DOHH2 (cell line): ENCODE results near the gene TBC1D22A.

Experiments
- EZH2phosphoT487 ChIP-seq: fragments of 200-600 bp; sonication (generic); IDR thresholded peaks from 2 replicates; pipeline ENCODE4 v1.6.1; 2017; ENCODE audit warnings: borderline replicate concordance, mild to moderate bottlenecking, antibody characterized with exemption, low read length, moderate library complexity, mixed read lengths
- TF ChIP-seq, protein P1 (sequence below): fragments of 200-600 bp; sonication (generic); IDR thresholded peaks from one replicate; pipeline ENCODE4 v1.5.1; 2014; ENCODE audit warnings: antibody characterized with exemption, mild to moderate bottlenecking, low read depth, low read length; ENCODE audit not compliant: poor library complexity, severe bottlenecking

DNA sequence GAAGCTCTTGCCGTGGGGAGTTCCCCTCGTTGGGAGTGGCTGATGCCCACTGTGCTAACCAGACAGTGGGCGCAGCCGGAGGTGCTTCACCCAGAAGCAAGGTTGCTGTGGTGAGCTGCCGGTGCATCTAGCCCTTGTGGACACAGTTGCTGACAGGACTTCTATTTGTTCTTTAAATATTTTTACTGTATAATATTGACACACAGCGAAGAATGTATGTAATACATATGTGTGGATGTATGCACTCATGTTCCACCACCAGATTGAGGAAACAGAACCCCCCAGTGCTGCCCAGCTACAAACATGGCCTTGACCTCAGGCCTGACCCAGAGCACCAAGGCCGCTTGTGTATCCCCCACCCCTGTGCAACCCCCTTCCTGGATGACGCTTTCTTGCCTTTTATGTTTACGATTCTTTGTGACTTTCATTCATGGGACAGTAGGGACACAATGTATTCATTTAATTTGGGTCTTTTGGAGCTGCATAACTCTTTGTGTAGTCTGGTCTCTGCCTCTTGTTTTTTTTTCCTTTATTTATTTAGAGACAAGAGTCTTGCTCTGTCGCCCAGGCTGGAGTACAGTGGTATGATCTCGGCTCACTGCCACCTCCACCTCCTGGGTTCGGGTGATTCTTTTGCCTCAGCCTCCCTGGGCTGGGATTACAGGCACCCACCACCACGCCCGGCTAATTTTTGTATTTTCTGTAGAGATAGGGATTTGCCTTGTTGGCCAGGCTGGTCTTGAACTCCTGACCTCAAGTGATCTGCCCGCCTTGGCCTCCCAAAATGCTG is 132.6 kb downstream of the TBC1D22A start:
- TF ChIP-seq, protein P1, sequence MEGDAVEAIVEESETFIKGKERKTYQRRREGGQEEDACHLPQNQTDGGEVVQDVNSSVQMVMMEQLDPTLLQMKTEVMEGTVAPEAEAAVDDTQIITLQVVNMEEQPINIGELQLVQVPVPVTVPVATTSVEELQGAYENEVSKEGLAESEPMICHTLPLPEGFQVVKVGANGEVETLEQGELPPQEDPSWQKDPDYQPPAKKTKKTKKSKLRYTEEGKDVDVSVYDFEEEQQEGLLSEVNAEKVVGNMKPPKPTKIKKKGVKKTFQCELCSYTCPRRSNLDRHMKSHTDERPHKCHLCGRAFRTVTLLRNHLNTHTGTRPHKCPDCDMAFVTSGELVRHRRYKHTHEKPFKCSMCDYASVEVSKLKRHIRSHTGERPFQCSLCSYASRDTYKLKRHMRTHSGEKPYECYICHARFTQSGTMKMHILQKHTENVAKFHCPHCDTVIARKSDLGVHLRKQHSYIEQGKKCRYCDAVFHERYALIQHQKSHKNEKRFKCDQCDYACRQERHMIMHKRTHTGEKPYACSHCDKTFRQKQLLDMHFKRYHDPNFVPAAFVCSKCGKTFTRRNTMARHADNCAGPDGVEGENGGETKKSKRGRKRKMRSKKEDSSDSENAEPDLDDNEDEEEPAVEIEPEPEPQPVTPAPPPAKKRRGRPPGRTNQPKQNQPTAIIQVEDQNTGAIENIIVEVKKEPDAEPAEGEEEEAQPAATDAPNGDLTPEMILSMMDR, result no peak
- TF ChIP-seq EZH2phosphoT487, result no peak
